ENCODE measurements around the gene GDAP2.

GRCh38 chr1:117852853-117853553 lies 76.4 kb downstream of the GDAP2 start:
- TF ChIP-seq CTCF (IDR thresholded peaks at IDR 0.05) (no peak), POLR2AphosphoS5 (IDR thresholded peaks at IDR 0.05) (no peak)

Data from breast epithelium (tissue), 3 donors.